HCEC 1CT (cell line): ENCODE data around the gene CFAP298.
A peak's percentile ranks its signal among the peaks of the same experiment; 100 is the strongest.

Experiments
- DNase-seq: peaks from one replicate; pipeline ENCODE4 v3.0.0-alpha.2; 2017

The CFAP298 gene

GRCh38 chr21:32597205-32597604 is 15.0 kb downstream of the CFAP298 start:
- DNase-seq: peak; percentile 90

- DNase-seq: no peak
These were observed 16.7 kb downstream of the CFAP298 start for GRCh38 chr21:32595431-32595830.

- DNase-seq: no peak
These were observed 18.5 kb downstream of the CFAP298 start for GRCh38 chr21:32593690-32594089.

- DNase-seq: no peak
These were observed 19.2 kb downstream of the CFAP298 start for GRCh38 chr21:32592929-32593502.

- no peak for DNase-seq
These were observed 22.0 kb downstream of the CFAP298 start for GRCh38 chr21:32590130-32590529.

GRCh38 chr21:32587651-32588050 is 24.5 kb downstream of the CFAP298 start:
- no peak for DNase-seq

GRCh38 chr21:32587120-32587519 is 25.1 kb downstream of the CFAP298 start:
- DNase-seq: no peak

- no peak for DNase-seq
These were observed 26.2 kb downstream of the CFAP298 start for GRCh38 chr21:32585970-32586369.

GRCh38 chr21:32585042-32585710 is 27.0 kb downstream of the CFAP298 start, which contains the start of gene TCP10L:
Gene TCP10L, minus strand, starts transcription at chr21:32585523. Its CDS starts 1,219 bp downstream, at chr21:32584304.
- no peak for DNase-seq

GRCh38 chr21:32584472-32584871 is 27.7 kb downstream of the CFAP298 start:
- no peak for DNase-seq

- DNase-seq: no peak
These were observed 30.4 kb downstream of the CFAP298 start for GRCh38 chr21:32581732-32582131.

GRCh38 chr21:32580949-32581348 is 31.2 kb downstream of the CFAP298 start:
- no peak for DNase-seq

- DNase-seq: no peak
These were observed 34.0 kb downstream of the CFAP298 start for GRCh38 chr21:32578107-32578691.

GRCh38 chr21:32576011-32576410 is 36.2 kb downstream of the CFAP298 start:
- no peak for DNase-seq

- no peak for DNase-seq
These were observed 36.9 kb downstream of the CFAP298 start for GRCh38 chr21:32574946-32575925.

GRCh38 chr21:32572574-32573420 is 39.4 kb downstream of the CFAP298 start:
- DNase-seq: no peak

GRCh38 chr21:32570456-32570855 is 41.7 kb downstream of the CFAP298 start:
- no peak for DNase-seq

- DNase-seq: peak; percentile 63
These were observed 42.6 kb downstream of the CFAP298 start for GRCh38 chr21:32569261-32570230.

- DNase-seq: no peak
These were observed 44.6 kb downstream of the CFAP298 start for GRCh38 chr21:32567626-32568025.

GRCh38 chr21:32566741-32567389 is 45.3 kb downstream of the CFAP298 start:
- no peak for DNase-seq
